ENCODE data around the gene CCL17.

- TF ChIP-seq CTCF (IDR thresholded peaks at IDR 0.05; ENCODE audit: low read depth, low read length) (no peak), EZH2phosphoT487 (IDR thresholded peaks at IDR 0.05; ENCODE audit: low read depth) (no peak)
Measured at GRCh38 chr16:57430955-57431354, 26.4 kb downstream of the CCL17 start.
